ENCODE measurements around the gene ANKRD53. TPM values are rescaled to one million over a fixed set of nuclear protein-coding genes. Genes with fewer than 3 reads are reported as not detected.

ANKRD53 gene
- total RNA-seq, 1 donor from 2014 or later = 5.4 TPM

DNA sequence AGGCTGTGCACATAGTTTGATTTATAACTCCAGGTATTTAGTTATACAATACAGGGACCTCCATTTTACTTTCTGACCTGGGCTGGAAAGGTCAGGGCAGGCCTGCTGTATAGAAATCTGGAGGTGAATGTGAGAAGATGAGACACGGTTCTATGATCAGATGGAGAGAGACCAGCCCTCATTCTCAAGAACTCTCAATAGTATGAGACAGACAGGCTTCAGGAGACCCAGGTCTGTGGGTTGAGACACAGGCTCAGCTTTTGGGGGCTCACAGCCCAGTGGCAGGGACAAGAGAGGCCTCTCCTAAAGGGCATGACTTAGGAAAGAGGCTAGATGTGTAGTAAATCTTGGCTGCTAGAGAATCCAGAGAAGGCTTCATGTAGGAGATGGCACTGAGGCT is 43.4 kb upstream of the ANKRD53 start:
- no peak overlapping the region for H3K4me3 Mint-ChIP-seq (ENCODE audit: low read depth)
- TF ChIP-seq CTCF (IDR thresholded peaks at IDR 0.05; ENCODE audit: unreplicated experiment) = no peak
- DNase-seq (ENCODE audit: low spot score, unreplicated experiment) = peak; percentile 2
- H3K36me3 Mint-ChIP-seq (ENCODE audit: insufficient read depth) = no peaks in the 10 kb centered on the region
- peaks cover 21% of the 10 kb centered on the region for H3K4me1 Mint-ChIP-seq (ENCODE audit: low read depth)
- peaks cover 43% of the 10 kb centered on the region for H3K27me3 Mint-ChIP-seq
- no peak overlapping the region for H3K27ac Mint-ChIP-seq
- H3K9me3 Mint-ChIP-seq (ENCODE audit: low read depth) = no peaks in the 10 kb centered on the region

DNA sequence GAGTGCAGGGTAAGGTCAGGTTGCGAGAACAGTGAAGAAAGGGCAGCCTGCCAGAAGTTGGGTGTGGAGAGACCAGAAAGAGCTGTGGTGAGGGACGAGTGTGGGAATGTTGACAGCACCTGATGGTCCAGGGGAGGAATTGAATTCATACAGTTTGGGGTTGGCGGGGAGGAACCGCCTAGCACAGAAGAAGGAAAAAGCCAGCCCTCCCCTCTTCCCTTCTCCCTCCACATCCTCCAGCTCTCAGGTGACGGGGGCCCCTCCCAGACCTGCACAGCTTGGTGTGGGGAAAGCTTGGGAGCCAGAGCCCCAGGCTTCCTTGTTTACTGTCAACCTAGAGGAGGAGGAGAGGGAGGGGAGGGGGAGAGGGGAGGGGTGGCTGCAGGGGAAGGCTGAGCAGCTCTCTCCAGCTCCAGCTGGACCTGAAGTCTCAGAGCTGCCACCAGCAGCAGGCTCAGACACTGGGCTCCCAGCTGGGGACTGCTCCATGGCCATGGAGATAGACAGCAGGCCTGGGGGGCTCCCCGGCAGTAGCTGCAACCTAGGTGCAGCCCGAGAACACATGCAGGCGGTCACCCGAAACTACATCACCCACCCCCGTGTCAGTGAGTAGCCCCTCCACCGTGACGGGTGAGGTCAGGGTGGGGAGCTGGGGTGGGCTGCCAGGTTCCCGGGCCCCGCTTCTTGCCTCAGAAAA is 42.8 kb upstream of the ANKRD53 start, which contains the start of gene ATP6V1B1:
ATP6V1B1 (plus strand) TSS at position 433 of the 697 bp plus-strand sequence; CDS start at position 488, 55 bp downstream.
- Mint-ChIP-seq H3K4me1 (ENCODE audit: low read depth) (peaks cover 21% of the 10 kb centered on the region), H3K9me3 (ENCODE audit: low read depth) (no peaks in the 10 kb centered on the region), H3K4me3 (ENCODE audit: low read depth) (no peak within 1 kb of the TSS), H3K27ac (no peak within 1 kb of the TSS), H3K27me3 (peaks cover 44% of the 10 kb centered on the region), H3K36me3 (ENCODE audit: insufficient read depth) (no peaks in the 10 kb centered on the region)
- no peak for TF ChIP-seq CTCF (IDR thresholded peaks at IDR 0.05; ENCODE audit: unreplicated experiment)
- peak; percentile 8 for DNase-seq (ENCODE audit: low spot score, unreplicated experiment)

GRCh38 chr2:70936165-70936978 is 42.1 kb upstream of the ANKRD53 start:
- peaks cover 48% of the 10 kb centered on the region for H3K27me3 Mint-ChIP-seq
- H3K27ac Mint-ChIP-seq = no peak overlapping the region
- no peaks in the 10 kb centered on the region for H3K36me3 Mint-ChIP-seq (ENCODE audit: insufficient read depth)

GRCh38 chr2:70936979-70937811 is 41.2 kb upstream of the ANKRD53 start:
- H3K4me3 Mint-ChIP-seq (ENCODE audit: low read depth) = no peak overlapping the region
- H3K36me3 Mint-ChIP-seq (ENCODE audit: insufficient read depth) = no peaks in the 10 kb centered on the region
- peaks cover 52% of the 10 kb centered on the region for H3K27me3 Mint-ChIP-seq
- no peaks in the 10 kb centered on the region for H3K9me3 Mint-ChIP-seq (ENCODE audit: low read depth)
- peak overlapping the region; percentile 88 for H3K27ac Mint-ChIP-seq
- no peak for DNase-seq (ENCODE audit: low spot score, unreplicated experiment)
- H3K4me1 Mint-ChIP-seq (ENCODE audit: low read depth) = peaks cover 21% of the 10 kb centered on the region
- no peak for TF ChIP-seq CTCF (IDR thresholded peaks at IDR 0.05; ENCODE audit: unreplicated experiment)

More at GRCh38 chr2:70936165-70936978, 42.1 kb upstream of the ANKRD53 start:
- DNase-seq (ENCODE audit: low spot score, unreplicated experiment) = peak; percentile 1
- H3K9me3 Mint-ChIP-seq (ENCODE audit: low read depth) = no peaks in the 10 kb centered on the region
- H3K4me1 Mint-ChIP-seq (ENCODE audit: low read depth) = peaks cover 21% of the 10 kb centered on the region
- TF ChIP-seq CTCF (IDR thresholded peaks at IDR 0.05; ENCODE audit: unreplicated experiment) = no peak
- H3K4me3 Mint-ChIP-seq (ENCODE audit: low read depth) = no peak overlapping the region
